Stimulated activated naive CD8-positive, alpha-beta T cell treated with anti-CD3 and anti-CD28 coated beads, Interleukin-15, amount 100 ng/mL, for 72 hours (primary cell): ENCODE measurements around the gene TNNI3.
"Not testable (repeated sequence)": the region's sequence is repeated elsewhere in the genome, so short reads cannot be mapped to it uniquely, and the experiment has no call there.

ENCODE experiments used
- ATAC-seq: fragments of 150-1000 bp; cut with Tn5 transposase; 2 replicates; pipeline ENCODE4 v1.10.0; 2021; ENCODE audit warnings: mild to moderate bottlenecking, moderate library complexity
- DNase-seq, 2 donors: peaks; one replicate each; pipeline ENCODE4 v3.0.0; 2021 to 2022
- H3K27ac Mint-ChIP-seq, 2 donors: one replicate each; pipeline ENCODE4 v1.8.0; 2022; ENCODE audit warnings: mild to moderate bottlenecking in 2 of 2, mixed read lengths in 2 of 2, moderate library complexity in 2 of 2
- H3K27me3 Mint-ChIP-seq: one replicate; pipeline ENCODE4 v1.8.0; 2022; ENCODE audit warnings: mixed read lengths
- H3K4me1 Mint-ChIP-seq: one replicate; pipeline ENCODE4 v1.8.0; 2022; ENCODE audit warnings: mild to moderate bottlenecking, mixed read lengths
- H3K4me3 Mint-ChIP-seq, 2 donors: one replicate each; pipeline ENCODE4 v1.8.0; 2022; ENCODE audit warnings: mild to moderate bottlenecking in 2 of 2, mixed read lengths in 2 of 2, moderate library complexity in 1 of 2
- H3K9me3 Mint-ChIP-seq, 2 donors: one replicate each; pipeline ENCODE4 v1.8.0; 2022; ENCODE audit warnings: mixed read lengths in 2 of 2

TNNI3 gene

GRCh38 chr19:55160128-55160985 is 2.8 kb upstream of the TNNI3 start:
- peak; percentile 95 for ATAC-seq
- Mint-ChIP-seq H3K4me1 (peaks cover 26% of the 10 kb centered on the region), H3K4me3 (peak overlapping the region; percentile 64 to 66), H3K27me3 (peaks cover 88% of the 10 kb centered on the region), H3K9me3 (no peaks in the 10 kb centered on the region), H3K27ac (no peak overlapping the region)
- peak; percentile 92 for DNase-seq

- Mint-ChIP-seq H3K4me3 (no peak overlapping the region), H3K27ac (no peak overlapping the region)
Observed at GRCh38 chr19:55158848-55159749, 1.6 kb upstream of the TNNI3 start.

GRCh38 chr19:55158423-55158822 is 891 bp upstream of the TNNI3 start:
- Mint-ChIP-seq H3K4me3 (no peak overlapping the region), H3K9me3 (peaks cover 8 to 13% of the 10 kb centered on the region in 2 donors), H3K27me3 (peaks cover 81% of the 10 kb centered on the region), H3K4me1 (peaks cover 36% of the 10 kb centered on the region), H3K27ac (no peak overlapping the region)
- ATAC-seq: no peak
- no peak for DNase-seq

More at GRCh38 chr19:55158848-55159749, 1.6 kb upstream of the TNNI3 start:
- peaks cover 85% of the 10 kb centered on the region for H3K27me3 Mint-ChIP-seq
- DNase-seq (no peak), ATAC-seq (no peak)
- peaks cover 30% of the 10 kb centered on the region for H3K4me1 Mint-ChIP-seq
- peaks cover 3 to 6% of the 10 kb centered on the region in 2 donors for H3K9me3 Mint-ChIP-seq

- no peak for ATAC-seq
- peak overlapping the region; percentile 50 to 73 for H3K4me3 Mint-ChIP-seq
- H3K27me3 Mint-ChIP-seq: peaks cover 68% of the 10 kb centered on the region
- DNase-seq: peak; percentile 45 to 54
- H3K27ac Mint-ChIP-seq: no peak overlapping the region
- H3K9me3 Mint-ChIP-seq: peaks cover 16 to 23% of the 10 kb centered on the region in 2 donors
- peaks cover 45% of the 10 kb centered on the region for H3K4me1 Mint-ChIP-seq
Observed at GRCh38 chr19:55156202-55157063, 1.1 kb downstream of the TNNI3 start.

- DNase-seq, H3K27ac Mint-ChIP-seq, ATAC-seq: not testable (repeated sequence)
- Mint-ChIP-seq H3K27me3 (peaks cover 62% of the 10 kb centered on the region), H3K9me3 (peaks cover 19 to 25% of the 10 kb centered on the region in 2 donors), H3K4me3 (peak overlapping the region; percentile 50 to 73), H3K4me1 (peaks cover 43% of the 10 kb centered on the region)
Observed at GRCh38 chr19:55155784-55156183, 1.7 kb downstream of the TNNI3 start.

- peaks cover 19 to 25% of the 10 kb centered on the region in 2 donors for H3K9me3 Mint-ChIP-seq
- no peak overlapping the region for H3K4me3 Mint-ChIP-seq
- ATAC-seq (no peak), DNase-seq (no peak)
- peaks cover 61% of the 10 kb centered on the region for H3K27me3 Mint-ChIP-seq
- H3K4me1 Mint-ChIP-seq: peaks cover 35% of the 10 kb centered on the region
- no peak overlapping the region for H3K27ac Mint-ChIP-seq
Observed at GRCh38 chr19:55153652-55154264, 3.8 kb downstream of the TNNI3 start.

- no peak for ATAC-seq
- H3K27ac Mint-ChIP-seq: peak overlapping the region; percentile 6 to 27
- H3K4me3 Mint-ChIP-seq: no peak overlapping the region
- H3K9me3 Mint-ChIP-seq: peaks cover 19 to 25% of the 10 kb centered on the region in 2 donors
- peaks cover 61% of the 10 kb centered on the region for H3K27me3 Mint-ChIP-seq
- no peak for DNase-seq
- peaks cover 29% of the 10 kb centered on the region for H3K4me1 Mint-ChIP-seq
Observed at GRCh38 chr19:55152017-55152416, 5.5 kb downstream of the TNNI3 start.

GRCh38 chr19:55149078-55150003 is 8.2 kb downstream of the TNNI3 start, which contains the start of gene TNNT1:
TNNT1 (minus strand) TSS chr19:55149206; CDS start chr19:55147157, 2,049 bp downstream.
- peaks cover 26% of the 10 kb centered on the region for H3K4me1 Mint-ChIP-seq
- no peak within 1 kb of the TSS for H3K27ac Mint-ChIP-seq
- H3K27me3 Mint-ChIP-seq: peaks cover 66% of the 10 kb centered on the region
- H3K4me3 Mint-ChIP-seq: no peak within 1 kb of the TSS
- peaks cover 19 to 21% of the 10 kb centered on the region in 2 donors for H3K9me3 Mint-ChIP-seq
- DNase-seq: no peak
- peak; percentile 41 for ATAC-seq

GRCh38 chr19:55147545-55148251 is 9.8 kb downstream of the TNNI3 start:
- peaks cover 77% of the 10 kb centered on the region for H3K27me3 Mint-ChIP-seq
- H3K9me3 Mint-ChIP-seq: peaks cover 11 to 13% of the 10 kb centered on the region in 2 donors
- no peak overlapping the region for H3K4me3 Mint-ChIP-seq
- ATAC-seq (no peak), DNase-seq (no peak)
- no peak overlapping the region for H3K27ac Mint-ChIP-seq
- H3K4me1 Mint-ChIP-seq: peaks cover 18% of the 10 kb centered on the region

- Mint-ChIP-seq H3K4me3 (peak overlapping the region in 1 of 2 donors; percentile 24), H3K27me3 (peaks cover 81% of the 10 kb centered on the region), H3K4me1 (peaks cover 11% of the 10 kb centered on the region)
Observed at GRCh38 chr19:55146705-55147273, 10.7 kb downstream of the TNNI3 start.

GRCh38 chr19:55146078-55146704 is 11.3 kb downstream of the TNNI3 start:
- Mint-ChIP-seq H3K4me1 (peaks cover 10% of the 10 kb centered on the region), H3K27ac (no peak overlapping the region), H3K4me3 (peak overlapping the region in 1 of 2 donors; percentile 33), H3K9me3 (peaks cover 0 to under 1% of the 10 kb centered on the region in 2 donors), H3K27me3 (peaks cover 87% of the 10 kb centered on the region)
- no peak for DNase-seq
- ATAC-seq: peak; percentile 25

More at GRCh38 chr19:55146705-55147273, 10.7 kb downstream of the TNNI3 start:
- Mint-ChIP-seq H3K27ac (no peak overlapping the region), H3K9me3 (peaks cover 5 to 6% of the 10 kb centered on the region in 2 donors)
- DNase-seq (no peak), ATAC-seq (peak; percentile 38)

GRCh38 chr19:55145232-55145631 is 12.3 kb downstream of the TNNI3 start:
- Mint-ChIP-seq H3K27ac (no peak overlapping the region), H3K27me3 (peaks cover 87% of the 10 kb centered on the region), H3K4me3 (no peak overlapping the region), H3K9me3 (no peaks in the 10 kb centered on the region), H3K4me1 (peaks cover 14% of the 10 kb centered on the region)
- DNase-seq: no peak
- ATAC-seq: no peak
